Stimulated activated naive CD8-positive, alpha-beta T cell treated with anti-CD3 and anti-CD28 coated beads, Interleukin-15, amount 100 ng/mL, for 72 hours (primary cell): ENCODE data around the gene UNK.
"Not testable (repeated sequence)": the region's sequence is repeated elsewhere in the genome, so short reads cannot be mapped to it uniquely, and the experiment has no call there.

Source experiments
- ATAC-seq: fragments of 150-1000 bp; cut with Tn5 transposase; 2 replicates; pipeline ENCODE4 v1.10.0; 2021; ENCODE audit warnings: mild to moderate bottlenecking, moderate library complexity
- DNase-seq, 2 donors: peaks; one replicate each; pipeline ENCODE4 v3.0.0; 2021 to 2022
- H3K27ac Mint-ChIP-seq, 2 donors: one replicate each; pipeline ENCODE4 v1.8.0; 2022; ENCODE audit warnings: mild to moderate bottlenecking in 2 of 2, mixed read lengths in 2 of 2, moderate library complexity in 2 of 2
- H3K27me3 Mint-ChIP-seq: one replicate; pipeline ENCODE4 v1.8.0; 2022; ENCODE audit warnings: mixed read lengths
- H3K4me1 Mint-ChIP-seq: one replicate; pipeline ENCODE4 v1.8.0; 2022; ENCODE audit warnings: mild to moderate bottlenecking, mixed read lengths
- H3K4me3 Mint-ChIP-seq, 2 donors: one replicate each; pipeline ENCODE4 v1.8.0; 2022; ENCODE audit warnings: mild to moderate bottlenecking in 2 of 2, mixed read lengths in 2 of 2, moderate library complexity in 1 of 2
- H3K9me3 Mint-ChIP-seq, 2 donors: one replicate each; pipeline ENCODE4 v1.8.0; 2022; ENCODE audit warnings: mixed read lengths in 2 of 2

Gene UNK

GRCh38 chr17:75751676-75752404, 32.8 kb upstream of the UNK start:
- no peak for ATAC-seq
- Mint-ChIP-seq H3K9me3 (no peaks in the 10 kb centered on the region), H3K4me1 (peaks cover 39% of the 10 kb centered on the region), H3K27ac (no peak overlapping the region), H3K4me3 (no peak overlapping the region), H3K27me3 (peaks cover 8% of the 10 kb centered on the region)
- no peak for DNase-seq

- H3K4me3 Mint-ChIP-seq: no peak overlapping the region
- H3K4me1 Mint-ChIP-seq: peaks cover 39% of the 10 kb centered on the region
- no peaks in the 10 kb centered on the region for H3K9me3 Mint-ChIP-seq
- H3K27ac Mint-ChIP-seq: no peak overlapping the region
- peaks cover 8% of the 10 kb centered on the region for H3K27me3 Mint-ChIP-seq
- DNase-seq (no peak), ATAC-seq (no peak)
Measured at GRCh38 chr17:75752405-75752709, 32.2 kb upstream of the UNK start.

GRCh38 chr17:75752802-75753513, 31.6 kb upstream of the UNK start:
- no peak for DNase-seq
- H3K9me3 Mint-ChIP-seq: no peaks in the 10 kb centered on the region
- H3K4me3 Mint-ChIP-seq: peak overlapping the region; percentile 70 to 73
- peak overlapping the region; percentile 30 to 84 for H3K27ac Mint-ChIP-seq
- peaks cover 2% of the 10 kb centered on the region for H3K27me3 Mint-ChIP-seq
- peaks cover 34% of the 10 kb centered on the region for H3K4me1 Mint-ChIP-seq
- no peak for ATAC-seq

GRCh38 chr17:75753514-75754377, 30.9 kb upstream of the UNK start:
- H3K4me3 Mint-ChIP-seq: peak overlapping the region; percentile 70 to 73
- H3K27me3 Mint-ChIP-seq: no peaks in the 10 kb centered on the region
- peak; percentile 79 to 83 for DNase-seq
- H3K4me1 Mint-ChIP-seq: peaks cover 31% of the 10 kb centered on the region
- peak; percentile 79 for ATAC-seq
- H3K27ac Mint-ChIP-seq: no peak overlapping the region
- H3K9me3 Mint-ChIP-seq: no peaks in the 10 kb centered on the region

GRCh38 chr17:75754378-75755204, 30.0 kb upstream of the UNK start:
- Mint-ChIP-seq H3K4me3 (peak overlapping the region; percentile 56 to 64), H3K27me3 (no peaks in the 10 kb centered on the region), H3K4me1 (peaks cover 29% of the 10 kb centered on the region), H3K27ac (peak overlapping the region; percentile 28 to 81), H3K9me3 (no peaks in the 10 kb centered on the region)
- ATAC-seq (no peak), DNase-seq (no peak)

GRCh38 chr17:75755205-75755901, 29.3 kb upstream of the UNK start:
- peak overlapping the region in 1 of 2 donors; percentile 28 for H3K27ac Mint-ChIP-seq
- peak overlapping the region; percentile 56 to 64 for H3K4me3 Mint-ChIP-seq
- no peaks in the 10 kb centered on the region for H3K27me3 Mint-ChIP-seq
- no peaks in the 10 kb centered on the region for H3K9me3 Mint-ChIP-seq
- ATAC-seq (no peak), DNase-seq (no peak)
- peaks cover 22% of the 10 kb centered on the region for H3K4me1 Mint-ChIP-seq

- ATAC-seq (no peak), DNase-seq (no peak)
- no peaks in the 10 kb centered on the region for H3K27me3 Mint-ChIP-seq
- H3K4me1 Mint-ChIP-seq: peaks cover 19% of the 10 kb centered on the region
- H3K9me3 Mint-ChIP-seq: no peaks in the 10 kb centered on the region
- no peak overlapping the region for H3K27ac Mint-ChIP-seq
- no peak overlapping the region for H3K4me3 Mint-ChIP-seq
Measured at GRCh38 chr17:75755990-75756389, 28.6 kb upstream of the UNK start.

- H3K27me3 Mint-ChIP-seq: no peaks in the 10 kb centered on the region
- no peak overlapping the region for H3K4me3 Mint-ChIP-seq
- no peaks in the 10 kb centered on the region for H3K9me3 Mint-ChIP-seq
- ATAC-seq (no peak), DNase-seq (no peak)
- H3K4me1 Mint-ChIP-seq: peaks cover 19% of the 10 kb centered on the region
- no peak overlapping the region for H3K27ac Mint-ChIP-seq
Measured at GRCh38 chr17:75756451-75757085, 28.0 kb upstream of the UNK start.

GRCh38 chr17:75757086-75757681, 27.4 kb upstream of the UNK start:
- H3K27me3 Mint-ChIP-seq: no peaks in the 10 kb centered on the region
- ATAC-seq: no peak
- H3K9me3 Mint-ChIP-seq: no peaks in the 10 kb centered on the region
- no peak for DNase-seq
- no peak overlapping the region for H3K4me3 Mint-ChIP-seq
- peaks cover 19% of the 10 kb centered on the region for H3K4me1 Mint-ChIP-seq
- H3K27ac Mint-ChIP-seq: no peak overlapping the region

GRCh38 chr17:75758131-75758905, 26.3 kb upstream of the UNK start:
- H3K9me3 Mint-ChIP-seq: no peaks in the 10 kb centered on the region
- H3K27ac Mint-ChIP-seq: no peak overlapping the region
- no peak for DNase-seq
- no peak for ATAC-seq
- H3K4me3 Mint-ChIP-seq: no peak overlapping the region
- H3K4me1 Mint-ChIP-seq: peaks cover 25% of the 10 kb centered on the region
- no peaks in the 10 kb centered on the region for H3K27me3 Mint-ChIP-seq

GRCh38 chr17:75759457-75759856, 25.1 kb upstream of the UNK start:
- peaks cover 30% of the 10 kb centered on the region for H3K4me1 Mint-ChIP-seq
- H3K9me3 Mint-ChIP-seq: no peaks in the 10 kb centered on the region
- H3K27me3 Mint-ChIP-seq: no peaks in the 10 kb centered on the region
- H3K27ac Mint-ChIP-seq: no peak overlapping the region
- ATAC-seq (no peak), DNase-seq (no peak)
- no peak overlapping the region for H3K4me3 Mint-ChIP-seq

GRCh38 chr17:75759978-75760640, 24.5 kb upstream of the UNK start:
- H3K27me3 Mint-ChIP-seq, H3K9me3 Mint-ChIP-seq, DNase-seq, ATAC-seq, H3K27ac Mint-ChIP-seq, H3K4me3 Mint-ChIP-seq: not testable (repeated sequence)
- peaks cover 26% of the 10 kb centered on the region for H3K4me1 Mint-ChIP-seq
